DND-41 (cell line): Measurements from ENCODE around the gene MAP2.

Source experiments
- ATAC-seq: fragments of 200-7000 bp; cut with Tn5 transposase; 3 replicates; pipeline ENCODE4 v1.9.1; 2021; ENCODE audit warnings: low read depth; ENCODE audit not compliant: insufficient read depth
- DNase-seq: peaks from one replicate; pipeline ENCODE4 v3.0.0-alpha.2; 2020
- H2AFZ ChIP-seq: 2 replicates; pipeline ENCODE4 v1.6.0; 2012; ENCODE audit warnings: low read depth, low read length
- H3K27ac ChIP-seq: 2 replicates; pipeline ENCODE4 v1.5.1; 2012; ENCODE audit warnings: low read length, inconsistent platforms
- H3K27me3 ChIP-seq: fragments of 200-600 bp; sonication (generic); 2 replicates; pipeline ENCODE4 v1.6.0; 2012; ENCODE audit warnings: low read length, mild to moderate bottlenecking, inconsistent platforms; ENCODE audit not compliant: insufficient read depth, poor library complexity
- H3K36me3 ChIP-seq: 2 replicates; pipeline ENCODE4 v1.5.1; 2012; ENCODE audit warnings: low read length, inconsistent platforms; ENCODE audit not compliant: insufficient read depth
- H3K4me1 ChIP-seq: 2 replicates; pipeline ENCODE4 v1.5.1; 2012; ENCODE audit warnings: mild to moderate bottlenecking, low read length; ENCODE audit not compliant: insufficient read depth
- H3K4me2 ChIP-seq: 2 replicates; pipeline ENCODE4 v1.6.0; 2012; ENCODE audit warnings: mild to moderate bottlenecking, moderate library complexity, low read length, inconsistent platforms; ENCODE audit not compliant: insufficient read depth
- H3K4me3 ChIP-seq, 2 experiments: fragments of 200-600 bp in 1 of 2; shearing (Covaris generic) in 1 of 2; 2 replicates each; pipeline ENCODE4 v1.5.1; 2012 to 2016; ENCODE audit warnings: inconsistent platforms in 2 of 2, low read length in 2 of 2, mild to moderate bottlenecking in 2 of 2, low read depth in 1 of 2, moderate library complexity in 1 of 2
- H3K79me2 ChIP-seq: 2 replicates; pipeline ENCODE4 v1.6.0; 2012; ENCODE audit warnings: low read length, inconsistent platforms; ENCODE audit not compliant: insufficient read depth
- H3K9ac ChIP-seq: 2 replicates; pipeline ENCODE4 v1.6.0; 2012; ENCODE audit warnings: low read depth, mild to moderate bottlenecking, inconsistent platforms, low read length, moderate library complexity
- H3K9me3 ChIP-seq: 2 replicates; pipeline ENCODE4 v1.5.1; 2012; ENCODE audit warnings: low read length, moderate library complexity, mild to moderate bottlenecking, inconsistent platforms; ENCODE audit not compliant: insufficient read depth, severe bottlenecking
- H4K20me1 ChIP-seq: 2 replicates; pipeline ENCODE4 v1.6.0; 2012; ENCODE audit warnings: low read length; ENCODE audit not compliant: insufficient read depth
- CTCF ChIP-seq: IDR thresholded peaks from 2 replicates; pipeline ENCODE4 v1.5.1; 2012; ENCODE audit warnings: borderline replicate concordance, low read length, moderate library complexity, mild to moderate bottlenecking; ENCODE audit not compliant: poor library complexity, severe bottlenecking; ENCODE audit errors: extremely low read depth
- EZH2 ChIP-seq: IDR thresholded peaks from 3 replicates; pipeline ENCODE4 v1.6.1; 2012; ENCODE audit warnings: borderline replicate concordance, low read depth, mild to moderate bottlenecking, moderate library complexity, low read length, inconsistent platforms; ENCODE audit not compliant: severe bottlenecking

MAP2 gene

DNA sequence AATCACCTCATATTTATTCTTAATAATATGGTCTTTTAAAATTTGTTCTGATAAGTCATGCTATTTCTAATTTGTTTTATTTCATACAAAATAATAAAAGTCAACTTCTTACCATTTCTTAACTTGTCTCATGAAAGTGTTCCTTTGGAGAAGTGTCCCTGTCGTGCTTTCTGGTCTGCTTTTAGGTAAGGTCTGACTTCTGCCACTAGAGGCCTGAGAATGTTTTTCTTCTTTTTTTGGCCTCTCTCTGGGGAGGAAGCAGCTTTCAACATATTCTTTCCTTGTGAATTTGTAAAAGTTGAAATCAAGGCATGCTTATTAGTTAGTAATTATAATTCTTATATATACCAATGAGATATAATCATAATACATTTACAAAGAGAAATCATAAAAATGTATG lies 39.4 kb downstream of the MAP2 start:
- ATAC-seq = no peak
- Histone ChIP-seq H3K9ac (no peak overlapping the region), H3K9me3 (no peaks in the 10 kb centered on the region), H3K4me1 (no peaks in the 10 kb centered on the region), H3K4me2 (no peak overlapping the region), H2AFZ (no peak overlapping the region), H3K36me3 (no peaks in the 10 kb centered on the region), H3K27ac (no peak overlapping the region), H3K27me3 (no peaks in the 10 kb centered on the region), H3K4me3 (no peak overlapping the region), H3K79me2 (no peaks in the 10 kb centered on the region), H4K20me1 (no peaks in the 10 kb centered on the region)
- TF ChIP-seq CTCF (no peak), EZH2 (no peak)
- DNase-seq = no peak

- Histone ChIP-seq H3K9ac (no peak overlapping the region), H3K27me3 (no peaks in the 10 kb centered on the region), H3K79me2 (no peaks in the 10 kb centered on the region), H3K9me3 (no peaks in the 10 kb centered on the region), H3K4me1 (no peaks in the 10 kb centered on the region), H3K27ac (no peak overlapping the region), H3K36me3 (no peaks in the 10 kb centered on the region), H3K4me2 (no peak overlapping the region), H3K4me3 (no peak overlapping the region), H4K20me1 (no peaks in the 10 kb centered on the region), H2AFZ (no peak overlapping the region)
- DNase-seq (no peak), ATAC-seq (no peak)
- TF ChIP-seq EZH2 (no peak), CTCF (no peak)
Observed at GRCh38 chr2:209463835-209464234, 40.0 kb downstream of the MAP2 start.

DNA sequence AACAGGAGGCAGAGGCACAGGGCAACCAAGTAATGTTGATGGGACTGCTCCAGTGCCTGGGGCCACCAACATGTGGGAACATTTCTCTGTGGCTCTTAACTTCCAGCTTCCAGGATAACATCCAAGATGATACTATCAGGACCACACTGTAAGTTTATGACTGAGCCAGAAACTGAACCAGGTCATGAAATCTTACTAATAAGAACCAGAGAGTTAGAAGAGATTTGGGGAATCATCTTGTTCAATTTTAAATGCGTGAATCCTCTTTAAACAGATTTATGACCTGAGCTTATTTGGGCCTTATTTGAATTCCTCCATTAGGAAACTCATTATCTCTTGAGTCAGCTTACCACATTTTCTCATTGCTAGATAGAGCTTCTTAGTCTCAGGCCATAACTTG lies 45.0 kb downstream of the MAP2 start:
- H3K9ac ChIP-seq = no peak overlapping the region
- no peaks in the 10 kb centered on the region for H3K9me3 ChIP-seq
- no peaks in the 10 kb centered on the region for H3K27me3 ChIP-seq
- H3K4me1 ChIP-seq = no peaks in the 10 kb centered on the region
- no peak overlapping the region for H3K4me2 ChIP-seq
- no peak overlapping the region for H3K4me3 ChIP-seq
- no peaks in the 10 kb centered on the region for H3K36me3 ChIP-seq
- no peaks in the 10 kb centered on the region for H3K79me2 ChIP-seq
- no peaks in the 10 kb centered on the region for H4K20me1 ChIP-seq
- ATAC-seq (no peak), DNase-seq (no peak)
- TF ChIP-seq CTCF (no peak), EZH2 (no peak)
- no peak overlapping the region for H2AFZ ChIP-seq
- no peak overlapping the region for H3K27ac ChIP-seq

DNA sequence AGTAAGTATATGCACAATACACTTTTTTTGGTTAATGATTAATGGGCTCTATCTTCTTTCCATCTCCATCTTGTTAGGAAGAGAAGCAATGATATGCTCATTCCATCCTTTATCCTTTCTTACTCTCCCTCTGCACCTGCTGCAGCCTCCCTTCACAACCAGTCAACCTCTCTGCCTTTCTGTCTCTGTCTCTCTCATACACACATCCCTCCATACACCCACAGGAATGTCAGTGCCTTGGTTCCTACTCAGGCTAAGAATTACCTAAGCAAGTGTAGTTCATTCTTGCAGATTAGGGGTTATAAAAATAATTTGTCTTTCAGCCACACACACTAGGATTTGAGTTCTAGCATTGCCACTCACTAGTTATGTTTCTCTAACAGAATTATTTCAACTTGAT lies 45.6 kb downstream of the MAP2 start:
- H2AFZ ChIP-seq = no peak overlapping the region
- no peak overlapping the region for H3K4me2 ChIP-seq
- H3K4me3 ChIP-seq = no peak overlapping the region
- no peaks in the 10 kb centered on the region for H3K79me2 ChIP-seq
- no peak overlapping the region for H3K27ac ChIP-seq
- H3K36me3 ChIP-seq = no peaks in the 10 kb centered on the region
- no peak for DNase-seq
- H4K20me1 ChIP-seq = no peaks in the 10 kb centered on the region
- no peak overlapping the region for H3K9ac ChIP-seq
- no peak for ATAC-seq
- no peaks in the 10 kb centered on the region for H3K4me1 ChIP-seq
- no peaks in the 10 kb centered on the region for H3K9me3 ChIP-seq
- H3K27me3 ChIP-seq = no peaks in the 10 kb centered on the region
- TF ChIP-seq EZH2 = no peak
- no peak for TF ChIP-seq CTCF
